Left cardiac atrium (tissue), 4 donors: ENCODE results near the gene MRPL16. TPM values are rescaled to one million over a fixed set of nuclear protein-coding genes. Genes with fewer than 3 reads are reported as not detected.
A peak's percentile ranks its signal among the peaks of the same experiment; 100 is the strongest.

ENCODE experiments used
- ATAC-seq, 2 donors: fragments of 200-7000 bp; cut with Tn5 transposase; one replicate each; pipeline ENCODE4 v1.9.1; 2020; ENCODE audit warnings: mild to moderate bottlenecking in 2 of 2, moderate library complexity in 2 of 2
- DNase-seq: peaks from one replicate; pipeline ENCODE4 v3.0.0-alpha.2; 2020
- intact Hi-C, 2 donors: fragments of 100-400 bp; cut with DNase I; formaldehyde crosslinking; loops; one replicate each; pipeline versions ENCODE4 v1.14.1 to v1.15.1; 2022 to 2023
- total RNA-seq, 2 donors: library from RNA; stranded (reverse); fragmentation: NEBNext Ultra II Directional; extraction: Animal tissue kit (Norgen Biotek cat#: 25700); gene quantifications; one replicate each; pipeline ENCODE4 v1.2.1, GENCODE V29; 2021
- donor health status: DM: no; HTN: yes; CAD: no.
- donor health status: DM: no; HTN: yes; CAD: no; lungs with severe emphysema.
- donor health status: DM: yes; HTN: yes; CAD: no.
- donor health status: Dilated cardiomyopathy.

The MRPL16 gene
- total RNA-seq, 2 donors from 2014 or later: 61.2 to 70.4 TPM

GRCh38 chr11:59782080-59782479 is 28.5 kb downstream of the MRPL16 start:
- no peak for ATAC-seq
- DNase-seq: no peak
- intact Hi-C loops: no loop called here

GRCh38 chr11:59779487-59779886 is 31.1 kb downstream of the MRPL16 start:
- DNase-seq: no peak
- intact Hi-C loops: no loop called here
- ATAC-seq: no peak

DNA sequence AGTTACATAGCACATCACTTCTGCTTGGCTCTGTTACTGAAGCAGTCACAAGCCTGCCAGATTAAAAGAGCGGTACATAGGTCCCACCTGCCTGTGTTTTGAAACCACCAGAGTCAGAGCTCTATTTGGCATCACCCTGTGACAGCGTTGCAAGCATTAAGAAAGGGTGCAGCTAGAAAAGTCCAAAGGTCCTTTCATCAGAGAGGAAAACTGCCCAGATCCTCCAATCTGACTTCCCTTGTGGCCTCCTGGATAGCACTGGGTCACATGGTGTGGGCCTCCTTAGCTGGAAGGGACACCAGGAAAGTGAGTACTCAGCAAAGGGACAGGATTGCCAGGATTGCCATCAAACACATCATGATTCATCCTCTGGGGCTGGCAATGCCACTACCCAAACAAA is 32.5 kb downstream of the MRPL16 start:
- DNase-seq (no peak), ATAC-seq (peak in 1 of 2 donors; percentile 70)
- intact Hi-C loops: no loop called here

- intact Hi-C loops: no loop called here
- no peak for ATAC-seq
- no peak for DNase-seq
These were observed 33.5 kb downstream of the MRPL16 start for GRCh38 chr11:59777104-59777503.

DNA sequence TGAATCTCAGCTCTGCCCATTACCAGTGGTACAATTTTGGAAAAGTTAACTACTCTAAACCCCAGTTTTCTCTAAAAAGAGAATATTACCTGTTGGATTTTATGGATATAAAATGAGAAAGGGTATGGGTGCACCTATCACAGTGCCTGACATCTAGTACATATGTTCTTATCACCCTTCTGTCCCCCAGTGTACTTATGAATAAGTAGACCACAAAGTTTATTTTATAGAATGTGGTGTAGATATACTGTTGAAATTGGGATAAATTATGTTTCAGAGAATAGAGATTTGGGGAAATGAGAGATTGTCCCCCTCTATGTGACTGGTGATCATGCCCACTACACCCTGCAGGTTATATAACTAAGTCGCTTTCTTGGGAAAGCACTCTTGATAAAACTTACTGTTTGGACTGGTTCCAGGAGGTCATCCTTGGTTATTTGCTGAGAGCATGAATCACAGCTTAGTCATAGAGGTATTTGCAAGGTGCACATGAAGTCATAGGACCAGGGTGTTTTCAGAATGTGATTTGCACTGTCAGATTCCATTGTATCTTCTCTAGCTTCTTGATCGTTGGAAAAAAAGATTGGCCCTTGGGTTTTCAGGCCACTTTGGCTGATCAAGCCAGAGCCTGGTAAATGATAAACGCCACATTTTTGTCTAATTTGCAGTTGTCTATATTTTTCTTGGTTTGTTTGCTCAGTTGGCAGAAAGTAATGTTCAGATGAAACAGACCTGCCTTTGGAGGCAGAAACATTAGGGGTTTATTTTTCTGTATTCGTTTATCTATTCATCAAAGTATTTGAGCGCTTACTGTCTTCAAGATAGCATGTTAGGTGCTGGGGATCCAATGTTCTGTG is 34.1 kb downstream of the MRPL16 start:
- intact Hi-C loops: no loop called here
- no peak for DNase-seq
- peak in 1 of 2 donors; percentile 75 for ATAC-seq

DNA sequence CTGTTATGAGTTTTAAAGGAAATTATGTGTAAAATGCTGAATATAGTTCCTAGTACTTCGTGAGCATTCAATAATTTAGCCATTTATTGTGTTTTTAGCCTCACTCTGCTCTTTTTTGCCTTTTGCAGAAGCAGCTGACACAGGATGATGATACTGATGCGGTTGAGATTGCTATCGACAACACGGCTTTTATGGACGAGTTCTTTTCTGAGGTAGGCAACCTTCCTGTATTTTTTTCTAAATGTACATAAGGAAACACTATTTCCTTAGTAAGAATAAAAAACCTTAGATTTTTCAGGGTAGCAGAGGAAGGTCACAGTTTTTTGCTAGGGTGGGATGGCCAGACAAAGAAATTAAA is 37.5 kb downstream of the MRPL16 start:
- DNase-seq (no peak), ATAC-seq (no peak)
- intact Hi-C loops: no loop called here

GRCh38 chr11:59771605-59772004 is 39.0 kb downstream of the MRPL16 start:
- DNase-seq: no peak
- intact Hi-C loops: no loop called here
- ATAC-seq: no peak

- ATAC-seq (no peak), DNase-seq (no peak)
- intact Hi-C loops: no loop called here
These were observed 39.7 kb downstream of the MRPL16 start for GRCh38 chr11:59770869-59771268.

DNA sequence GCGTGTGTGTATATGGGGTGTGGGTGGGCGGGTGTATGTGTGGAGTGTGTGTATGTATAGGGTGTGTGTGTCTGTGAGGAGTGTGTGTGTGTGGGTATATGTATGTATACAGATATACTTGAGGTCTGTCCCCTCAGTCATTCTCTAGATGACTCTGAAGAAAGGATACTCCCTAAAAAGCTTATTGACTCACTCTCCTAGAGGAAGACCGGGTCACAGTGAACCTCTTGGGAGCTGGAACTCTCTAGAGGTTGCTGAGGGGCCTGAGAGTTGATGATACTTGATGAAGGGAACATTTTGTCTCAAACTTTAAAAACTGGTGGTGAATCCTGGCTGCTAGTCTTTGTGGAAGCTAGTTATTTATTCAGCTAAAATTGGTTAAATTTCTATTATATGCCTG is 40.3 kb downstream of the MRPL16 start:
- intact Hi-C loops: no loop called here
- DNase-seq (no peak), ATAC-seq (no peak)

- ATAC-seq (no peak), DNase-seq (no peak)
- intact Hi-C loops: no loop called here
These were observed 40.8 kb downstream of the MRPL16 start for GRCh38 chr11:59769828-59770227.

GRCh38 chr11:59769111-59769510 is 41.5 kb downstream of the MRPL16 start:
- no peak for DNase-seq
- no peak for ATAC-seq
- intact Hi-C loops: no loop called here

GRCh38 chr11:59767225-59767611 is 43.4 kb downstream of the MRPL16 start:
- intact Hi-C loops: no loop called here
- ATAC-seq: peak in 1 of 2 donors; percentile 32
- no peak for DNase-seq

GRCh38 chr11:59766542-59767224 is 43.9 kb downstream of the MRPL16 start:
- no peak for DNase-seq
- intact Hi-C loops: no loop called here
- peak; percentile 49 to 74 for ATAC-seq

DNA sequence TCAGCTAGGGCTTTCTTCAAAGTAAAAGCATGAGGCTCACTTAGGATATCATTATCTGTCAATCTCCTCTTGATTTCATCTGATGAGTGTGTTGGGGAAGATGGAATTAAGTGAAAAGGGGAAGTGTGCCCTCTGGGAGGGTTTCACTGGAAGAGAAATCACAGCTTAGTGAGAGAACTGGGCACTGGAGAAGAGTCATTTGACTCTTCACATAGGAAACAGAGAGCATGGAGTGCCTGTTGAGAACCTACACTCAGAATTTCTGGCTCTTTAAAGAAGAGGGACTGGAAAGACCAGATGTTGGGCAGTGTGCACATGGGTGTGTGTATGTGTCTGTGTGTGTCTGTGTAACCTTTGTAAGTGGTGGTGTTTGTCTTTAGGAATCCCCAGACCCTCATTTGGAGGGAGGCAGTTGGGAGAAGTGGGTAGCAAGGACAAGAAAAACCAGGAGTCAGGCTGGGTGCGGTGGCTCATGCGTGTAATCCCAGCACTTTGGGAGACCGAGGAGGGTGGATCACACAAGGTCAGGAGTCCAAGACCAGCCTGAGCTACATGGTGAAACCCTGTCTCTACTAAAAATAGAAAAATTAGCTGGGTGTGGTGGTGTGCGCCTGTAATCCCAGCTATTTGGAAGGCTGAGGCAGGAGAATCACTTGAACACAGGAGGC is 45.4 kb downstream of the MRPL16 start:
- intact Hi-C loops: no loop called here
- DNase-seq (no peak), ATAC-seq (no peak)

DNA sequence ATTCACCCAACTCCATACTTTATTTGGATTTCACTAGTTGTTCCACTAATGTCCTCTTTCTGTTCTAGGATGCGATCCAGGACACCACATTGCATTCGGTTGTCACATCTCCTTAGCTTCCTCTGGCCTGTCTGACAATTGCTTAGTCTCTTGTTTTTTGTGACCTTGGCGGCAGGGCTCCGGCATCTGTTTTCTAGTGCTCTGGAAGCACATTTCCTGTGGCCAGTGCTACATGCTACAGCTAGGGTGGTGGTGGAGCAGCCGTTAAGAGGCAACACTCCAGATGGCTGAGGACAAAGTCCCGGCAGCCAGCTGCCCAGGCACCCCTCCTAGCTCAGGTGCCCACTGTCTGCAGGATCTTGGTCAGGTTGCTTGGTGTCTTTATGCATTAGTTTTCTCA is 48.6 kb downstream of the MRPL16 start:
- DNase-seq (no peak), ATAC-seq (peak; percentile 62 to 64)
- intact Hi-C loops: no loop called here

- intact Hi-C loops: no loop called here
- DNase-seq (no peak), ATAC-seq (no peak)
These were observed 49.8 kb downstream of the MRPL16 start for GRCh38 chr11:59760771-59761170.

DNA sequence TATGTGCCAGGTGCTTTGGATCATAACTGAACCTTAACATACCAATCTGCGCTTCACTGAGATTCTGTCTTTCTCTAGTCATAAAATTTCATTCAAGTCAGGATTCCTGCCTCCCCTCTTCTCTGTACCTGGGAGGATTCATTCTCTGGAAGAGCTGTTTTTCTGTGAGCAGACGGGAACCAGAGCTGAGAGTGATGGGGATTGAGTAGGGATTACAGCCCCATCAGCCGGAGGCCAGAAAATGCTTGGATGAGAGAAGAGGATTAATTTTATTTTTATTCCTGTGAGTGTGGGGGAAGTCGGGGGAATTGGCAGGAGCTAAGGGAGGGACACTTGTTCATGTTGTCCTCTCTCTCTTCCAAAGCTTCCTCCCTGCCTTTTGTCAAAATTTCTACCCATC is 50.7 kb downstream of the MRPL16 start:
- ATAC-seq (no peak), DNase-seq (no peak)
- intact Hi-C loops: no loop called here

- no peak for ATAC-seq
- intact Hi-C loops: no loop called here
- no peak for DNase-seq
These were observed 52.1 kb downstream of the MRPL16 start for GRCh38 chr11:59758401-59759037.

- ATAC-seq (no peak), DNase-seq (no peak)
- intact Hi-C loops: no loop called here
These were observed 53.7 kb downstream of the MRPL16 start for GRCh38 chr11:59756845-59757244.

- no peak for DNase-seq
- intact Hi-C loops: no loop called here
- no peak for ATAC-seq
These were observed 54.1 kb downstream of the MRPL16 start for GRCh38 chr11:59756558-59756840.
